ENCODE measurements around the gene CEACAM18. TPM values are rescaled to one million over a fixed set of nuclear protein-coding genes. Genes with fewer than 3 reads are reported as not detected.
"Not testable (repeated sequence)": the region's sequence is repeated elsewhere in the genome, so short reads cannot be mapped to it uniquely, and the experiment has no call there.

The CEACAM18 gene
- polyA plus RNA-seq, 1 of the 3 experiments (the other 2 are of a cell fraction): not detected

- H3K9me2 ChIP-seq: no peaks in the 10 kb centered on the region
- H3K27ac ChIP-seq (ENCODE audit: low read depth in 2 of 2, low read length in 1 of 2): no peak overlapping the region
- peak overlapping the region; percentile 15; the same call in 1 of the 2 replicates for H3K4me2 ChIP-seq
- H3K4me1 ChIP-seq (ENCODE audit: control insufficient read depth in 1 of 2, insufficient read depth in 2 of 2, low read depth in 1 of 2, low read length in 1 of 2): no peaks in the 10 kb centered on the region
- WGBS (ENCODE audit: low lambda C conversion rate): 8% methylated on average over 25 of the region's 31 CpGs
- no peaks in the 10 kb centered on the region for H3K9me3 ChIP-seq
- no peak for DNase-seq
- no peaks in the 10 kb centered on the region for H4K20me1 ChIP-seq (ENCODE audit: insufficient read depth)
- H3K27me3 ChIP-seq (ENCODE audit: insufficient read depth): peaks cover 45% of the 10 kb centered on the region
- peak overlapping the region in 1 of 2 experiments; percentile 38; a peak in 1 of 4 replicates for H3K4me3 ChIP-seq (ENCODE audit: low read depth in 2 of 2, low read length in 1 of 2)
- CTCF ChIA-PET: interaction anchor here (1.9 kb wide), 1 partner anchor 20 kb away, joined by 5 read pairs; no protein-coding TSS in a partner anchor
- H3K9ac ChIP-seq: no peak overlapping the region
- TF ChIP-seq NRF1 (IDR thresholded peaks at IDR 0.05; ENCODE audit: low read depth, low read length) (no peak), YY1 (IDR thresholded peaks at IDR 0.05; ENCODE audit: low read depth) (no peak), FOXM1 (IDR thresholded peaks at IDR 0.05; ENCODE audit: low read depth) (no peak), MXI1 (IDR thresholded peaks at IDR 0.05; ENCODE audit: low read depth, low read length) (no peak), REST (IDR thresholded peaks at IDR 0.05; ENCODE audit: low read depth, low read length) (no peak), RFX5 (IDR thresholded peaks at IDR 0.05; ENCODE audit: low read length) (no peak), MAX (IDR thresholded peaks at IDR 0.05; ENCODE audit: low read depth) (no peak), PBX3 (IDR thresholded peaks at IDR 0.05) (no peak), RAD21 (IDR thresholded peaks at IDR 0.05; ENCODE audit: low read length) (no peak), FOSL2 (IDR thresholded peaks at IDR 0.05; ENCODE audit: borderline replicate concordance, low read depth) (no peak)
- no peaks in the 10 kb centered on the region for H3K79me2 ChIP-seq (ENCODE audit: insufficient read depth)
- H3K36me3 ChIP-seq (replicated peaks in 1 of 2; ENCODE audit: control insufficient read depth in 1 of 2, insufficient read depth in 2 of 2, low read length in 1 of 2): no peaks in the 10 kb centered on the region
- POLR2A ChIA-PET: no interaction called here
- no peaks in the 10 kb centered on the region for H3F3A ChIP-seq (replicated peaks; ENCODE audit: insufficient read depth)
- no peak overlapping the region for H2AFZ ChIP-seq (ENCODE audit: low read depth)
Measured at GRCh38 chr19:51441410-51442390, 36.6 kb upstream of the CEACAM18 start.

GRCh38 chr19:51447510-51447909, 30.8 kb upstream of the CEACAM18 start:
- 10% methylated on average over 3 of the region's 3 CpGs for WGBS (ENCODE audit: low lambda C conversion rate)
- POLR2A ChIA-PET; H4K20me1 ChIP-seq (ENCODE audit: insufficient read depth); H3K36me3 ChIP-seq (replicated peaks in 1 of 2; ENCODE audit: control insufficient read depth in 1 of 2, insufficient read depth in 2 of 2, low read length in 1 of 2); H3K9me2 ChIP-seq; H3K27ac ChIP-seq (ENCODE audit: low read depth in 2 of 2, low read length in 1 of 2); H3F3A ChIP-seq (replicated peaks; ENCODE audit: insufficient read depth); H3K79me2 ChIP-seq (ENCODE audit: insufficient read depth); H3K4me2 ChIP-seq; H3K4me3 ChIP-seq (ENCODE audit: low read depth in 2 of 2, low read length in 1 of 2); H3K9me3 ChIP-seq; DNase-seq; H3K9ac ChIP-seq; H2AFZ ChIP-seq (ENCODE audit: low read depth); H3K4me1 ChIP-seq (ENCODE audit: control insufficient read depth in 1 of 2, insufficient read depth in 2 of 2, low read depth in 1 of 2, low read length in 1 of 2): not testable (repeated sequence)
- CTCF ChIA-PET: interaction anchor here (0.5 to 1.8 kb wide), 3 partner anchors 25 to 593 kb away, joined by 3 to 6 read pairs (median 3); partner anchors contain the start of gene KLK3
- peaks cover 59% of the 10 kb centered on the region for H3K27me3 ChIP-seq (ENCODE audit: insufficient read depth)

All from SK-N-SH (cell line).